ENCODE results near the gene TTC7B.

DNA sequence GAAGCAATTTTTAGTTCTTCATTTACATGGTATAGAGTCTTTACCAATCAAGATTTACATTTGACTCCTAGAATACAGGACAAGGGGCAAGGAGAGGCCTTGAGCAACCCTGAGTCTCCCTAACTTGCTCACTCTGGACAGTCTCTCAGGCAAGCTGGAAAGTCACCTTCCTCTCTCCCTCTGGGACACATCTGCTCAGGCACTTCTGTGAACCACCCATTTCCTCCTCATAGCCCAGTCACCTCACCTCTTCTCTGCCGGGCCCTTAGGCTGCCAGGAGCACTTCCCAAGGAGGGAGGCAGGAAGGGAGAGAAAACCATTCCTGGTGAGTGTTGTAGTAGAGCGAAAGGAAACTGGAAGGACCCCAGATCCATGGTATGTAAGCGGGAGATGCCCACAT lies 202.8 kb downstream of the TTC7B start:
- TF ChIP-seq, protein P1, sequence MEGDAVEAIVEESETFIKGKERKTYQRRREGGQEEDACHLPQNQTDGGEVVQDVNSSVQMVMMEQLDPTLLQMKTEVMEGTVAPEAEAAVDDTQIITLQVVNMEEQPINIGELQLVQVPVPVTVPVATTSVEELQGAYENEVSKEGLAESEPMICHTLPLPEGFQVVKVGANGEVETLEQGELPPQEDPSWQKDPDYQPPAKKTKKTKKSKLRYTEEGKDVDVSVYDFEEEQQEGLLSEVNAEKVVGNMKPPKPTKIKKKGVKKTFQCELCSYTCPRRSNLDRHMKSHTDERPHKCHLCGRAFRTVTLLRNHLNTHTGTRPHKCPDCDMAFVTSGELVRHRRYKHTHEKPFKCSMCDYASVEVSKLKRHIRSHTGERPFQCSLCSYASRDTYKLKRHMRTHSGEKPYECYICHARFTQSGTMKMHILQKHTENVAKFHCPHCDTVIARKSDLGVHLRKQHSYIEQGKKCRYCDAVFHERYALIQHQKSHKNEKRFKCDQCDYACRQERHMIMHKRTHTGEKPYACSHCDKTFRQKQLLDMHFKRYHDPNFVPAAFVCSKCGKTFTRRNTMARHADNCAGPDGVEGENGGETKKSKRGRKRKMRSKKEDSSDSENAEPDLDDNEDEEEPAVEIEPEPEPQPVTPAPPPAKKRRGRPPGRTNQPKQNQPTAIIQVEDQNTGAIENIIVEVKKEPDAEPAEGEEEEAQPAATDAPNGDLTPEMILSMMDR (IDR thresholded peaks at IDR 0.05) = no peak
- TF ChIP-seq POLR2A (IDR thresholded peaks at IDR 0.05) = no peak

Data from Peyer's patch (tissue), 4 donors.